ENCODE data around the gene TDRD12.
"Not testable (repeated sequence)": the region's sequence is repeated elsewhere in the genome, so short reads cannot be mapped to it uniquely, and the experiment has no call there.

Gene TDRD12

DNA sequence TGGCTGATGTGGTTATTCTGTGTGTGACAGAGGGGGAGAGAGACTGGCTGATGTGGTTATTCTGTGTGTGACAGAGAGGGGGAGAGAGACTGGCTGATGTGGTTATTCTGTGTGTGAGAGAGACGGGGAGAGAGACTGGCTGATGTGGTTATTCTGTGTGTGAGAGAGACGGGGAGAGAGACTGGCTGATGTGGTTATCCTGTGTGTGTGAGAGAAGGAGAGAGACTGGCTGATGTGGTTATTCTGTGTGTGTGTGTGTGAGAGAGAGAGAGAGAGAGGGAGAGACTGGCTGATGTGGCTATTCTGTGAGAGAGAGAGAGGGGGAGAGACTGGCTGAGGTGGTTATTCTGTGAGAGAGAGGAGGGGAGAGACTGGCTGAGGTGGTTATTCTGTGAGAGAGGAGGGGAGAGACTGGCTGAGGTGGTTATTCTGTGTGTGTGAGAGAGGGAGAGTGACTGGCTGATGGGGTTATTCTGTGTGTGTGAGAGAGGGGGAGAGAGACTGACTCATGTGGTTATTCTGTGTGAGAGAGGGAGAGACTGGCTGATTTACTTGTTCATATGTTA, 27.1 kb downstream of the TDRD12 start:
- DNase-seq (ENCODE audit: low spot score), result not testable (repeated sequence)

DNA sequence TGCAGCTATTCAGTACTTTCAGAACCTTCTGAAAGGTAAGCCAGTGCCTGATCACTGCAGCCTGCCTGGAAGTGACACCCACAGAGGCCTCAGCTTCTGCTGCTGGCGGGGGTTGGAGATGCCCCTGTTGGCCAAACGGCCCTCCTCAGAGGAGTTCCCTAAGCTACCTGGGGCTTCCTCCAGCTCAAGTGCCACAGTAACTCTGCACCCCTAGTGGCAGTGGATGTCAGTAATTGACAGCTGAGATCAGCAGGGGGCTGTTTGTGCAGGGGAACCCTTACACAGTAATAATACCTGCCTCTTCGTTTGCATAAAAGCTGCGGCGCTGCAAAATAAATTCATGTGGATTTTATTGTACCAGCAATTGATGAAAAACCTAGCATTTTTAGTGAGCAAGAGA, 28.9 kb downstream of the TDRD12 start:
- no peak for DNase-seq (ENCODE audit: low spot score)

DNA sequence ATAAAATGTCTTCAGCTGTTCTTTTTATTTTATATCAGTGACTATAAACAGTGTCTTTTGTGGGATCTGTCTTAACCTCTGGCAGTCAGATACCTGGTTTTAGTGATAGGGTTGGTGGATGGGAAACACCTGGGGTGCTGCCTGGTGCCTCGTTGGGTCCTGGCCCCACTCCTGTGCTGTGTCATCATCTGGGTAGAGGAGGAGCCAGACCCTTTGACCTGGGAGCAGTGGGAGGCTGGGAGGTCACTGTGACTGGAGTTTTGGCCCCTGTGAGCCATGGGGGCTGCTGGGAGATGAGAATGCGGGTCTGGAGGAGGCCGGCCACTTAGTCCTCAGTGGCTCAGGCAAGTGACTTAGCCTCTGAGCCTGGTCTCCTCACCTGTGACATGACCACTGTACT, 29.4 kb downstream of the TDRD12 start:
- no peak for DNase-seq (ENCODE audit: low spot score)

DNA sequence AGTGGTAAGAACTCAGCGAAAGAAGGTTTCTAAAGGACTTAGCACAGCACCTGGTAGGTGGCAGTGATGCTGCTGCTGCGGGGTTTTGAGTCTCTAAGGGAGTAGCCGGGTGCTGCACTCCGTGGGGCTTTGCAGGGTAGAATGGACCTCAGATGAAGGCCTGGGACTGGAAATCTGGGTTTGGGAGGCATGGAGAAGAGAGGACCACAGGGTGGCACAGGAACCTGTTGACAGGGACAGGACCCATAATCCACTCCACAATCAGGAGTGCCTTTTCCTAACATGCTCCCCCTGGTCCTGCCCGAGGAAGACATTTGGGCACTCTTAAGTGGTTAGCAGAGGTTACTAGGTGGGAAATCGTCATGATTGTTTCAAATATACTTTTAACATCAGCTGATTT, 29.8 kb downstream of the TDRD12 start:
- DNase-seq (ENCODE audit: low spot score), result no peak

DNA sequence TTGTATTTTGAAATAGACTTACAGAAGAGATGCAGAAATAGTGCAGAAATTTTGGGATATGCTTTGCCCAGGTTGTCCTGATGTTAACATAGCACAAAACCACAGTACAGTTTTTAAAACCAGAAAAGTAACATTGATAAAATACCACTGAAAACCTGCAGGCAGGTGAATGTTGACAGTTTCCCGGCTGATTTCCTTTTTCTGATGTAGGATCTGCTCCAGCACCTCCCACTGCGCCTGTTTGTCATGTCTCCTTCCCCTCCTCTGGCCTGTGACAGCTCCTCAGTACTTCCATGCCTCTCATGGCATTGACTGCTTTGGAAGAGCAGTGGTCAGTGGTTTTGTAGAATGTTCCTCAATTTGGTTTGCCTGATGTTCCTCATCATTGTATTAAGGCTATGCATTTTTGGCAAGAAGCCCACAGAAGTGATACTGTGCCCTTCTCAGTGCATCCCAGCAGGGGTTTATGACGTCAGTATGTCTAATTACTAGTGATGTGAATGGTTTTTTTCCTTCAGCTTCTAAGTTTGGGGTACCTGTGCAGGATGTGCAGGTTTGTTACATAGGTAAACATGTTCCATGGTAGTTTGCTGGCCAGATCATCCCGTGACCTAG, 31.0 kb downstream of the TDRD12 start:
- no peak for DNase-seq (ENCODE audit: low spot score)

DNA sequence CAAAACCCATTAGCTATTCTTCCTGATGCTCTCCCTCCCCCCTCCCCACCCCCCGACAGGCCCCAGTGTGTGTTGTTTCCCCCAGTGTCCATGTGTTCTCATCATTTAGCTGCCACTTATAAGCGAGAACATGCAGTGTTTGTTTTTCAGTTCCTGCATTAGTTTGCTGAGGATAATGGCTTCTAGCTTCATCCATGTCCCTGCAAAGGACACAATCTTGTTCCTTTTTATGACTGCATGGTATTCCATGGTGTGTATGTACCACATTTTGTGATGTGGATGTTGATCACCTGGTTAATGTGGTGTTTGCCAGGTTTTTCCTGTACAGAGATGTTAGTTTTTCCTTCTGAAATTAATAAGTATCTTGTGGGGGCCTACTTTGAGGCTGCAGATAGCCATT, 31.5 kb downstream of the TDRD12 start:
- no peak for DNase-seq (ENCODE audit: low spot score)

DNA sequence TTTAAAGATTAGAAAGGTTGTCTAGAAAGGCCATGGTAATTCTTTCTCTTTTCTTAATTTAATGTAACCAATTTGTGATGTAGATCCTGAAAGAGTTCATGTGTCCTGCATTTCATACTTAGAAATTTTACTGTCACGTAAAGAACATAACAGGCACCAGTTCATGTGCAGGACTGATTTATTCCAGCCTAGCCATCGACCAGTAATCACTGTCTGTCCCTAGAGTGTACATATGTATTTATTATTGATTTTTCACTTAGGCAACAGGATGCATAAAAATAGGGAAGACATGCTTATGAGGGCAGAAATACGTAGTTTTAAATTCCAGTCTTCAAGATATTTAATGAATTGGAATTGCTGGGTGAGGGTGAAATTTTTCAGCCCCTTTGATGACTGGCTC, 37.6 kb downstream of the TDRD12 start:
- DNase-seq (ENCODE audit: low spot score), result no peak

DNA sequence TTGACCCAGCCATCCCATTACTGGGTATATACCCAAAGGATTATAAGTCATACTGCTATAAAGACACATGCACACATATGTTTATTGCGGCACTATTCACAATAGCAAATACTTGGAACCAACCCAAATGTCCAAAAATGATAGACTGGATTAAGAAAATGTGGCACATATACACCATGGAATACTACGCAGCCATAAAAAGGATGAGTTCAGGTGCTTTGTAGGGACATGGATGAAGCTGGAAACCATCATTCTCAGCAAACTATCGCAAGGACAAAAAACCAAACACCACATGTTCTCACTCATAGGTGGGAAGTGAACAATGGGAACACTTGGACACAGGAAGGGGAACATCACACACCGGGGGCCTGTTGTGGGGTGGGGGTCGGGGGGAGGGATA, 45.8 kb downstream of the TDRD12 start:
- not testable (repeated sequence) for DNase-seq (ENCODE audit: low spot score)

DNA sequence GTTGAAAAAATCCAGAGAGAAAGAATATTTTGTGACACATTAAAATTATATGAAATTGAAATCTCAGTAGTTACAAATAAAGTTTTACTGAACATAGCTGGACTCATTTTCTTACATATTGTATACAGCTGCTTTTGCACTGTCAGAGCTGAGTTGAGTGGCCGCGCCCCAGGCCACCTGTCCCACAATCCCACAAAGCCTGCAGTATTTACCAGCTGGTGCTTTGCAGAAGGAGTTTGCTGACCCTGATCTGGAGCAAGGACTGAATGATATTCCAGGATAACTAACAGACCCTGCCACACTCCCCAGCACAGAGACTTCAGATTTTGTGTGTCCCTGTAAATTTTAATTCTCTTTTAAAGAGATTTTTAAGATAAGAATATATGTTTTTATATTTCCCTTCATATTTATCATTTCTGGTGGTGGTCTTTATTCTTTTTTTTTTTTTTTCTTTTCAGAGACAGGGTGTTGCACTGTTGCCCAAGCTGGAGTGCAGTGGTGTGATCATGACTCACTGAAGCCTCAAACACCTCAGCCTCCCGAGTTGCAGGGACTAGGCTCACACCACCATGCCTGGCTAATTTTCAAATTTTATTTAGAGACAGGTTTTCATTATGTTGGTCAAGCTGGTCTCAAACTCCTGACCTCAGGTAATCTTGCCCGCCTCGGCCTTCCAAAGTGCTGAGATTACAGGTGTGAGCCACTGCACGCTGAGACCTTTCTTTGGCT, 48.5 kb downstream of the TDRD12 start:
- DNase-seq (ENCODE audit: low spot score), result no peak

DNA sequence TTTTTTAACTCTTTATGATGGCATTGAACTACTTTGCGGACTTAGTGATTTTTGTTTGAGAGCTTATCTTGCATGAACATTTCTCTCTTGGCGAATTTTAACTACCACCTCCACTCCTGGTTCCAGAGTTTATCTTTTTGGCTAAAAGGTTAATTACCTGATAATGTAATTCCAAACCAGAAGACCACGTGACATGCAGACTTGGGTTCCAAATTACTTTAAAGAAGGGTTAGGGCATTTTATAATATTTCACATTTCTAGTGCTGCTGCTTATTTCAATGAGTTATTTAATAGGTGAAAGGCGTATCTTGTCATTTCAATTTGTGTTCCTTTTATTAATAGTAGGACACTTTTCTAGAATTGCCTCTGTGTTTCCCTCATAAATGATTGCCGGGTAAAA, 52.0 kb downstream of the TDRD12 start:
- no peak for DNase-seq (ENCODE audit: low spot score)

DNA sequence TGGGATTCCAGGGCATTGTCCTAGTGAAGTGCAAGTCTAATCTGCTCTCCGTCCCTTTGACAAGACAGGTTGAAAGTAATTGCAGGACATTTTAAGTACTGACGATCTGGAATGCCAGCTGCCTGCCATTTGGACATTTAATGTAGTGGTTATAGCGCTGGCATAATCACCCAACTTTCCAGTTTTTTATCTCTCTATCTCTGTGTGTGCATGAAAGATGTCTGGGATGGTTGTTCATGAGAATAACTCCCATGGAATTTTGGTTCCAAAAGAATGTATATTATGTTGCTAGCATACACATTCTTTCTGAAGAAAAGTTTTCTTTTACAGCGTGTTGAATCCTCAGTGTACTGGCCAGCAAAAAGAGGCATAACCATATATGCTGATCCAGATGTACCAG, 53.6 kb downstream of the TDRD12 start:
- no peak for DNase-seq (ENCODE audit: low spot score)

DNA sequence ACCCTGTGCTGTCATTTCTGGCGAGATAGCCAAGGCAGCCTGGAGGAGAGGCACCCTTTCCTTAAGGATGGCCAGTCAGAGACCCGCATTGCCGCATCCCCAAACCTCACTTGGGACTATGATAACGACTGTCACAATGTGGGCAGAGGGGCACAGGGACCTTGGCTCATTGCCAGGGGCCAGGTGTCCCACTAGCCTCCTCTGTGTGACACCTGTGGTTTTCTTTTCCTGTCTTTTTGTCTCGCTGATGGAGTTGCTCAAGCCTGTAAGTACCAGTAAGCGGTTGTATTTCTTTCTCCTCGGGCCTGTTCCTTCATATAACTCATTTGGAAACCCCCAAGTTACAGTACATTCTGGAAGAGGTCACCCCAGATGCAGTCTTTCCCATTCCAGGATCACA, 59.5 kb downstream of the TDRD12 start:
- DNase-seq (ENCODE audit: low spot score), result no peak

DNA sequence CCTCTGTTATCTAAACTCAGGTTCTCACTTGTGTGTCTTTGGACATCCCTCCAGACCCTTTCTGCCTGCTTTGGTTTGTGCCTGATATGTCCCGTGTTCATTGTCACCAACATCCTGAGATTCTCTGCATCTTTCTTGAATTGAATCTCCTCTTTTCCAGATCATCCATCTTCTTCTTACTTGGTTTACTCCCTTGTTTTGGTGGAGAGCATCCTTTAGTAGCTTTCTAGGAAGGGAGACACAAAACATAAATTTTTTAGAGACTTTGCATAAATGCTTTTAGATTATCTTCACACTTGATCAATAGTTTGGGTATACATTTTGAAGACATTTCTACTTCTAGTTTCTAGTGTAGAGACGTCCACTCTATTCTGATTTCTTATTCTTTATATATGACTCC, 61.7 kb downstream of the TDRD12 start:
- DNase-seq (ENCODE audit: low spot score), result no peak

DNA sequence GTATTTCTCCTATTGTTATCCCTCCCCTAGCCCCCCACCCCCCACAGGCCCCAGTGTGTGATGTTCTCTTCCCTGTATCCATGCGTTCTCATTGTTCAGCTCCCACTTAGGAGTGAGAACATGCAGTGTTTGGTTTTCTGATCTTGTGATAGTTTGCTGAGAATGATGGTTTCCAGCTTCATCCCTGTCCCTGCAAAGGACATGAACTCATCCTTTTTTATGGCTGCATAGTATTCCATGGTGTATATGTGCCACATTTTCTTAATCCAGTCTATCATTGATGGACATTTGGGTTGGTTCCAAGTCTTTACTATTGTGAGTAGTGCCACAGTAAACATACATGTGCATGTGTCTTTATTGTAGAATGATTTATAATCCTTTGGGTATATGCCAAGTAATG, 62.5 kb downstream of the TDRD12 start:
- not testable (repeated sequence) for DNase-seq (ENCODE audit: low spot score)

DNA sequence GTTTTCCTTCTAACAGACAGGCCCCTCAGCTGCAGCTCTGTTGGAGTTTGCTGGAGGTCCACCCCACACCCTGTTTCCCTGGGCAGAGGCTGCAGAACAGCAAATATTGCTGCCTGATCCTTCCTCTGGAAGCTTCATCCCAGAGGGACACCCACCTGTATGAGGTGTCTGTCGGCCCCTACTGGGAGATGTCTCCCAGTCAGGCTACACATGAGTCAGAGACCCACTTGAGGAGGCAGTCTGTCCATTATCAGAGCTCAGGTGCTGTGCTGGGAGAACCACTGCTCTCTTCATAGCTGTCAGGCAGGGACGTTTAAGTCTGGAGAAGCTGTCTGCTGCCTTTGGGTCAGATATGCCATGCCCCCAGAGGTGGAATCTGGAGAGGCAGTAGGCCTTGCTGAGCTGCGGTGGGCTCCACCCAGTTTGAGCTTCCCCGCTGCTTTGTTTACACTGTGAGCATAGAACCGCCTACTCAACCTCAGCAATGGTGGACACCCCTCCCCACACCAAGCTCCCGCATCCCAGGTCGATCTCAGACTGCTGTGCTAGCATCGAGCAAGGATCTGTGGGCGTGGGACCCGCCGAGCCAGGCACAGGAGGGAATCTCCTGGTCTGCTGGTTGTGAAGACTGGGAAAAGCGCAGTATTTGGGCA, 67.7 kb downstream of the TDRD12 start:
- DNase-seq (ENCODE audit: low spot score), result not testable (repeated sequence)

DNA sequence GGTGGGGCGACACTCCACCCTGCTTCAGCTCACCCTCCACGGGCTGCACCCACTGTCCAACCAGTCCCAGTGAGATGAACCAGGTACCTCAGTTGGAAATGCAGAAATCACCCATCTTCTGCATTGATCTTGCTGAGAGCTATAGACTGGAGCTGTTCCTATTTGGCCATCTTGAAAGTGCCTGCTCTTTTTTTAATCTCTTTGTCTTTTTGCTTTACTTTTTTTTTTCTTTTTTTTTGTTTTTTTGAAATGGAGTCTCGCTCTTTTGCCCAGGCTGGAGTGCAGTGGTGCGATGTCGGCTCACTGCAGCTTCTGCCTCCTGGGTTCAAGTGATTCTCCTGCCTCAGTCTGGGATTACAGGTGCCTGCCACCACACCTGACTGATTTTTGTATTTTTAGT, 68.3 kb downstream of the TDRD12 start:
- DNase-seq (ENCODE audit: low spot score), result not testable (repeated sequence)

DNA sequence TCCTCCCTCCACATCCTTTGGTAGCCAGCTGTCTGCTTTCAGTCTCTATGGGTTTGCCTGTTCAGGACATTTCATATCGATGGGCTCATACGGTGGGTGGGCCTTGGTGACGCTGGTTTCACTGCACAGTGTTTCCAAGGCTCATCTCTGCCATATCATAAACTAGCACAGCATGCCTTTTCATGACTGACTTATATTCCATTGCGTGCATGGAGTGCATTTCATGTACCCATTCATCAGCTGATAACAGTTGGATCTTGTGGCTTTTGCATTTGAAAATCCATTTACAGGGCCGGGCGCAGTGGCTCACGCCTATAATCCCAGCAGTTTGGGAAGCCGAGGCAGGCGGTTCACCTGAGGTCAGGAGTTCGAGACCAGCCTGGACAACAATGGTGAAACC, 69.9 kb downstream of the TDRD12 start:
- no peak for DNase-seq (ENCODE audit: low spot score)

DNA sequence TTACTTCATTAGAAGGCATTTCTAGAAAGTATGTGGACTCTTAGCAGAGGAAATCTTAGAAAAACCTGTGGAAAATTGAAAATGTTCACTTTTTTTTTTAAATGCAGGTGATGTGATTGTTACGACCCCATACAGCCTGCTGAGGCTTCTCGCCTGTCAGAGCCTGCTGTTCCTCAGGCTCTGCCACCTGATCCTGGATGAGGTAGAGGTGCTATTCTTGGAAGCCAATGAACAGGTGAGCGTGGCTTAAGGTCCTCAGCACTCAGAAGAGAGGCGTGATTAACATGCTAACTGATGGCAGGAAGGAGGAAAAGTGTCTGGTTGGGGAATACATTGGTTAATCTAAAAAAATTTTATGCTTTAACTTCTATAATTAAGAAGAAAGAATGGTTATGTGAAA, 78.6 kb downstream of the TDRD12 start:
- DNase-seq (ENCODE audit: low spot score), result no peak

DNA sequence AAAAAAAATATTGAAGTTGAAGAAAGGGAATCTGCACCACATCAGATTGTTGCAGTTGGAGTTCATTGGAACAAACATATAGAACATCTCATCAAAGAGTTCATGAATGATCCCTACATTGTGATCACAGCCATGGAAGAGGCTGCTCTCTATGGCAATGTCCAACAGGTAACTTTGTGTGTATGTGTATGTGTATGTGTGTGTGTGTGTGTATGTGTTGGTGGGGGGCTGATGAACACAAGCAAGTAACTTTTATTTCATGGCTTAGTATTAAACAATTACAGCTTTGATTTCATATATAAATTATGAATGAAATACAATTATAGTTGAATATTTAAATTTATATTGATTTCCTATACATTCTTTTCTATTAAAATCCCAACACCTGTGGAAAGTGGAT, 80.6 kb downstream of the TDRD12 start:
- no peak for DNase-seq (ENCODE audit: low spot score)

DNA sequence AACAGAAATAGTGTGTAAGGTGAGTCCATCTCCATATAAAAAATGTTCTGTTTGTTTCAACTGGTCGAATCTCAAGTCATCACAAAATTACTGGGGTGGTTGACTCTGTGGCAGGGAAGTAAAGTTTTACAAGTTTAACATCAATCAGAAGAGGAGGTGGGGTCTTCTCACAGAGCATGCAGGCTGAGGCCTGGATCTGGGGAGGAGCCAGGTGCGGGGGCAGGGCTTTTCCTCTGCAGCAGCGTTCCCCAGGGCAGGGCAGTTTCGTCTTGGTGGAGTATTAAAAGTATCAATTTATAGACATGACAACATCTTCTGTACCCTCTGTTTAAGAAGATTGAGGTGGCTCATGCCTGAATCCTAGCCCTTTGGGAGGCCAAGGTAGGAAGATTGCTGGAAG, 81.2 kb downstream of the TDRD12 start:
- no peak for DNase-seq (ENCODE audit: low spot score)

DNA sequence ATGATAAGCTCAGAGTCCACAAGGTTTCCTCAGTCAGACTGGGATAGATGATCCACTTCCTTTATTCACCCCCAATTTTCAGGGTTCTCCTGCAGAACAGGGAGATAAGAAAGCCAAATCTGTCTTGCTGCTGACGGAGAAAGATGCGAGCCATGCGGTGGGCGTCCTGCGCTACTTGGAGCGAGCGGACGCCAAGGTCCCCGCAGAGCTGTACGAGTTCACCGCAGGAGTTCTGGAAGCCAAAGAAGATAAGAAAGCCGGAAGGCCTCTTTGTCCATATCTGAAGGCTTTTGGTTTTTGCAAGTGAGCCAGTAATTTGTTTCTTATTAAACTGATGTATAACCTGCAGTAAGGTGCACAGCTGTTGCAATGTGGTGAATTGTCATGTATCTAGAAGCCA, 83.3 kb downstream of the TDRD12 start:
- no peak for DNase-seq (ENCODE audit: low spot score)

DNA sequence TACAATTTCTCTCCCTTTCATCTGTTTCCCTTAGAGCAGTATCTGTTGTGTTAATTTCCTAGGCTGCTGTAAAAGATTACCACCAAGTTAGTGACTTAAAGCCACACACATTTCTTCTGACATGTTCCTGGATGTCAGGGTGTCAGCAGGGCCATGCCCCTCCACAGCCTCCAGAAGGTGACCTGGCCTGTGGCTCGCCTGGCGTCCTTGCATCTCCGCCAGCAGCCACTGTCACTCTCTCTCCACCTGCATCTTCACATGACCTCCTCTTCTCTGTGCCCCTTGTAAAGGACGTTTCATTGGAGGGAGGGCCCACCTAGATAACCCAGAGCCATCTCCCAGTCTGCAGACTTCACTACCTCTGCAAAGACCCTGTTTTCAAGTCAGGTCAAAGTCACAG, 88.7 kb downstream of the TDRD12 start:
- DNase-seq (ENCODE audit: low spot score), result no peak

DNA sequence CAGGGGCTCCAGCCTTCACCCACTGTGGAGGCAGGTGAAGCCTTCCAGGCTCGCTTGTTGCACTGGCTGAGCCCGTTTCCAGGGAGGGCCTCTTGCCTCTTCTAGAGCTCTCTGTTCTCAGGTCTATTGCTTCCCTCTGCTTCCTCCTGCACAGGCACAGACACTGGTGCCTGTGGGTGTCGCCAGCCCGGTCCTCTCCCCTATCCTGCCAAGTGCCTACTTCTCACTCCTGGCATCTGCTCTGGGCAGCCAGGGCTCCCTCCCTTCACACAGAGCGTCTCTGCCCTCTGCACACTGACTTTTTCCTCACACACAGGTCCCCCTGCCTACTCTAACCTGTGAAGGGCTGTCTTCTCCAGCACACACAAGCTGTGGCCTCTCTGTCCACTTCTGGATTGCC, 89.7 kb downstream of the TDRD12 start:
- no peak for DNase-seq (ENCODE audit: low spot score)
